ENCODE data around the gene CA12. TPM values are rescaled to one million over a fixed set of nuclear protein-coding genes. Genes with fewer than 3 reads are reported as not detected.
"Not testable (repeated sequence)": the region's sequence is repeated elsewhere in the genome, so short reads cannot be mapped to it uniquely, and the experiment has no call there.

Gene CA12
- total RNA-seq, 2 donors from 2014 or later = 0.55 to 2.4 TPM

DNA sequence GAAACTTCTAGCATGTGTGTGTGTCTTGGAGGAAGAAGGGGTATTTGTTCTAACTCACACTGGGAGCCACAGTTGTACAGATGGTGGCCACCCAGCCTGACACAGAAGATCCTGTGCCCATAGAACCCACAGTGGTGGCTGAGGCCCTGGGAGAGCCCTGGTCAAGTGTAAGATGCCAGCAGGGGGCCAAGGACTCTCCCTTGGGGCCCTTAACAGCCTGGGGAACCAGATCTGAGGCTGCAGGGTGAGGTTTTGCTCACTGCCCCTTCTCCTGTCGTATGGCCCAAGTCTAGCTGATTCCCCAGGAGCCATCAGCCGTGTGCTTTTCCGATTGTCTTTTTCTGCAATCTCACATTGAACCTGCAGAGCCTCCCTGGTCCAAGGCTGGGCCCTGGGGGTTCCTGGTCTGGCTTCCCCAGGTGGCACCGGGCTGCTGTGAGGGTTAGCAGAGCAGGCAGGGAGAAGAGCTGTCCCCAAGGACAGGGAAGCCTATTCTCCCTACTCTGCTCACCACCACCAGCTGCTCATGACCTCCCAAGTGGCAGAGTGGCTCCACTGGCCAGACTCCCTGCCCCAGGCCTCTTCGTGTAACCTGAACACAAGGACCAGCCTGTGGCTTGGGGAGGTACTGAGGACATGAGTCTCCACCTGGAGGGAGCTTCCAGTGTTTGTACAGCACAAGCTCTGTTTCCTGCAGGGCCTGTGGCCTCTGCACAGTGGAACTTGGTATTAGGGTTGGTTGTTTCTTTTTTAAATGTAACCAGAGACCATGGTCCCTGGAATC lies 51.9 kb downstream of the CA12 start:
- H3K27me3 Mint-ChIP-seq (ENCODE audit: low read depth) = peaks cover 7% of the 10 kb centered on the region
- ATAC-seq (replicated peaks in 1 of 2) (no peak), DNase-seq (no peak)
- H3K27ac Mint-ChIP-seq = no peak overlapping the region
- no peaks in the 10 kb centered on the region for H3K36me3 Mint-ChIP-seq (ENCODE audit: insufficient read depth in 2 of 2)
- H3K4me1 Mint-ChIP-seq (ENCODE audit: low read depth) = peaks cover 19% of the 10 kb centered on the region
- H3K4me3 Mint-ChIP-seq = no peak overlapping the region
- no peaks in the 10 kb centered on the region for H3K9me3 Mint-ChIP-seq

DNA sequence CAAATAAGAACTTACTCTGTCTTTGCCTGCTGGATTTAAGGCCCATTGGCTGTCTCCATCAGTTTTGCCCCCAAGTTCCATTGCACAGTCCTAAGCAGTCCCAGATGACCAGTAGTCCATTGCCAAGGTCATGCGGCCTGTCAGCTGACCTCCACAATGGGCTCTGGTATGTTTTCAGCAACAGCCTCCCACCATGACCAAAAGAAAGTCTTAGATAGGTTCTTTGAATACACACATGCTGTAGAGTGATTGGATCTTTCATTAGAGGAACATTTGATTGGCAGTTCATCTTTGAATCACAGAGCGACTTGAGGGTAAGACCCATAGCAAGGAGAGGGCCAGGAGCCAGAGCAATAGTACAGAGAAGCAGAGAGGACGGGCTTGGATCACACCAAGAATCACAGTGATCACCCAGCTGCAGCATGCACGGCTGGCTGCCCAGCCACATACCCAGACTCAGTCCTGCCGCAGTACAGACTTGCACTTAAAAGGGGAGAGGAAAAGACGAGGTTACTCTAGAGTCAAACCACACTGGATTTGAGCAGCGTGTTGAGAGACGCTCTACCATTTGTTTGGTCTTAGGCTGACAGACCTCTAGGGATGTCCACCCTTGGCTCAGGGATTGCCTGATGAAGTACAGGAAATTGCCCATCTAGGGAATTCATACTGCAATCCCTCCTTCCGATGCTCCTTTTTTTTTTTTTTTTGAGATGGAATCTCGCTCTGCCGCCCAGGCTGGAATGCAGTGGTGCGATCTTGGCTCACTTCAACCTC lies 53.8 kb downstream of the CA12 start:
- no peaks in the 10 kb centered on the region for H3K36me3 Mint-ChIP-seq (ENCODE audit: insufficient read depth in 2 of 2)
- no peak overlapping the region for H3K27ac Mint-ChIP-seq
- H3K27me3 Mint-ChIP-seq (ENCODE audit: low read depth) = peaks cover 4% of the 10 kb centered on the region
- peaks cover 36% of the 10 kb centered on the region for H3K4me1 Mint-ChIP-seq (ENCODE audit: low read depth)
- no peak for ATAC-seq (replicated peaks in 1 of 2)
- no peaks in the 10 kb centered on the region for H3K9me3 Mint-ChIP-seq
- no peak overlapping the region for H3K4me3 Mint-ChIP-seq
- no peak for DNase-seq

DNA sequence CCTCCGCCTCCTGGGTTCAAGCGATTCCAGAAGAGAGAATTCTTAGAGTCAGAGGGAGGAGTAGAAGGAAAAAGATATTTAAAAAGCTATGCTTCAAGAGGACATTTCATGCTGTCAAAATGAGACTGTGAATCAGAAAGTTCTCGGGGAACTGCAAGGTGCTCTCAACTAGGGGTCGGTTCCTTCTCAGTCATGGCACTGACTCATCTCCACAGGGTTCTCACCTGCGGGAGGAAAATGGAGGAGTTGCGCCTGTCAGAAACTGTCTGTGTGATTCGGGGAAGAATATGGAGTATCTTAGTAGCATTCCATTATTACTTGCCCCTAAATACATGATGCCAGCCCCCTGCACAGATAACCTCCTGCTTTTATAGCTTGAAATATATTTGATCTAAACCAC lies 56.9 kb downstream of the CA12 start:
- Mint-ChIP-seq H3K4me1 (ENCODE audit: low read depth) (peaks cover 28% of the 10 kb centered on the region), H3K9me3 (no peaks in the 10 kb centered on the region), H3K27me3 (ENCODE audit: low read depth) (no peaks in the 10 kb centered on the region), H3K36me3 (ENCODE audit: insufficient read depth in 2 of 2) (no peaks in the 10 kb centered on the region), H3K27ac (no peak overlapping the region), H3K4me3 (peak overlapping the region in 1 of 2 donors; percentile 23)
- DNase-seq (peak; percentile 42 to 54), ATAC-seq (replicated peaks in 1 of 2) (peak; percentile 95 to 98)

DNA sequence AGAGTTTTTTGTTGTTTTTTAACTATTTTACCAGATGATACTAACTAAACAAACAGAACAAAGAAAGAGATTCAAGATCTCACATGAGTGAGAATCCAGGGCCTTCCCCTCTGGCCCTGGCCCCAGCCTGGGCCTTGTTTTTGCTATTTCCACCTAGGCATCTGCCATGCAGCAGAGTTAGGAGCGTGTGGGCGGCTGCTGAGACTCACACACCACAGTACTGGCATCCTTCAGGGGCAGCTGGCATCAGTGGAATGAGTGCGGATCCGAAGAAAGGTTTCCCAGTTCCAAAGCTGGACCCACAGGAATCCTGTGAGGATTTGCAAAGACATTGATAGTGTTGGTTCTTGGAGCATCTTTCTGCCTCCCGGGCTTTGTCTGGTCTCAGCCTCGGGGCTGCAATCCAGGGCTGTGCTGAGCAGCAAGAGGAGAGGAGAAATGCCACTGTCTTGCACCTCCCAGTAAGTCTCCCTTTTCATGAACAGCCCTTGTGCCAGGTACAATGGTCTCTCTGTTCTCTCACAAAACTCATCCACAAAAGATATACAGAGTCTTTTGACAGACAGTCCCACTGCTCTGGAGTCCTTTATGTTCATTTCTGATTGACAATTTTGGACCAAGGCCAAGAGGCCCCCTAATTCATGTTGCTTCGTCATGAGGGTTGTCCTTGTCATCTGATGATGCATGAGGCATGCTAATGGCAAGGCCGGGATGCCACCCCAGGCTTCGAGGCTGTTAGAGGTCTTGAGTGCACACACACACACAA lies 57.7 kb downstream of the CA12 start:
- peak; percentile 25 to 31 for ATAC-seq (replicated peaks in 1 of 2)
- Mint-ChIP-seq H3K9me3 (no peaks in the 10 kb centered on the region), H3K27me3 (ENCODE audit: low read depth) (no peaks in the 10 kb centered on the region), H3K36me3 (ENCODE audit: insufficient read depth in 2 of 2) (no peaks in the 10 kb centered on the region), H3K4me3 (no peak overlapping the region), H3K27ac (no peak overlapping the region), H3K4me1 (ENCODE audit: low read depth) (peaks cover 28% of the 10 kb centered on the region)
- peak in 1 of 2 donors; percentile 28 for DNase-seq

DNA sequence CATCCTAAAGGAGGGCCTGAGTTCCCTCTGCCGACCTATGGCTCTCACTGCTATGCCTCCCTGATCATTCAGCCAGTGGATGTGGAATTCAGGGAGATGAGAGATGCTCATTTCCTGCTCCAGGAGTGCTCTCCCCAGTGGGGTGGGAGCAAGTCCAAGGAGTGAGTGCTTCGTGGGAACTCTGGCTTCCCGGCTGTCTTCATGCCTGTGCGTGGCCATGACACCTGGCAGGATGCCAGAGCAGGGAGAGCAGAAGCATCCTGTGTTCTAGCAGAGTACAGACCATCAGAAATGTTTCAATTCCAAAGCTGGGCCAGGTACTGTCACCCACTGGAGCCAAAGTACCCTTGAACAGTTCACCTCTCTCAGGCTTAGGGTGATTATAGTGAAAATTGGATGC lies 59.1 kb downstream of the CA12 start:
- Mint-ChIP-seq H3K9me3 (no peaks in the 10 kb centered on the region), H3K36me3 (ENCODE audit: insufficient read depth in 2 of 2) (no peaks in the 10 kb centered on the region), H3K27ac (no peak overlapping the region), H3K27me3 (ENCODE audit: low read depth) (no peaks in the 10 kb centered on the region), H3K4me1 (ENCODE audit: low read depth) (peaks cover 28% of the 10 kb centered on the region), H3K4me3 (no peak overlapping the region)
- ATAC-seq (replicated peaks in 1 of 2) (no peak), DNase-seq (no peak)

DNA sequence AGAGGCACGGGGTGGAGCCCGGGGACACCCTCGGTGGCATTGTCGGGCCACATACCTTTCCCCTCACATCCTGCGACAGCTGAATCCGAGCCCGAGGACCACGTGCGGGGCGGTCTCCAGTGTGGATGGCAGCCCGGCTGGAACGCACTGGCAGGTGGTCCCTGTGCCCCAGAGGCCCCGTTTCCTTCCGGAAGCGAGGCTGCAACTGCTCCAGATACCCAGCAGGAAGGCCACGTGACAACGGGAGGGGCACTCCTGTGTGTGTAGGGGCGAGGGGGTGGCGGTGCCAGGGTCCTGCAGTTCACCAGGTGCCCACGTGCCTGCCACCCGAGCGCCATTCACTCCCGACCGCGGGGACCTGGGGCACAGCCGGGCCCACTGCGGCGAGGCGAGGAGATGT lies 60.2 kb downstream of the CA12 start:
- Mint-ChIP-seq H3K4me1 (ENCODE audit: low read depth) (peaks cover 28% of the 10 kb centered on the region), H3K27ac (no peak overlapping the region), H3K27me3 (ENCODE audit: low read depth) (no peaks in the 10 kb centered on the region), H3K4me3 (no peak overlapping the region), H3K9me3 (no peaks in the 10 kb centered on the region), H3K36me3 (ENCODE audit: insufficient read depth in 2 of 2) (no peaks in the 10 kb centered on the region)
- DNase-seq (no peak), ATAC-seq (replicated peaks in 1 of 2) (no peak)

DNA sequence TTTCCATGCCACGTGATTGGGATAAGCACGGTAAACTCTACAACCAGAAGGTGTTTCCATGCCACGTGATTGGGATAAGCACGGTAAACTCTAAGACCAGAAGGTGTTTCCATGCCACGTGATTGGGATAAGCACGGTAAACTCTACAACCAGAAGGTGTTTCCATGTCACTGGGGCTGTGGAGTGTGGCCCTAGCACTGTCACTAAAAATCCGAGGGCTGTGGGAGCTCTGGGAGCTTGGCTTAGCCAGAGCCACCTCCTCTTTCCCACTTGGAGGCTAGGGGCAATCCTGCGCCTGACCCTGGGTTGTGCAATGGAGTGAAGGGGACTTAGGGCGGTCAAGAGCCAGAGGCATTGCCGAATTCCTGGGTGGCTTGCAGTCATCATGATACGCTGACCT lies 60.7 kb downstream of the CA12 start:
- not testable (repeated sequence) for H3K27ac Mint-ChIP-seq; H3K9me3 Mint-ChIP-seq; H3K36me3 Mint-ChIP-seq (ENCODE audit: insufficient read depth in 2 of 2); DNase-seq; H3K27me3 Mint-ChIP-seq (ENCODE audit: low read depth); H3K4me3 Mint-ChIP-seq; ATAC-seq (replicated peaks in 1 of 2)
- H3K4me1 Mint-ChIP-seq (ENCODE audit: low read depth) = peaks cover 28% of the 10 kb centered on the region

DNA sequence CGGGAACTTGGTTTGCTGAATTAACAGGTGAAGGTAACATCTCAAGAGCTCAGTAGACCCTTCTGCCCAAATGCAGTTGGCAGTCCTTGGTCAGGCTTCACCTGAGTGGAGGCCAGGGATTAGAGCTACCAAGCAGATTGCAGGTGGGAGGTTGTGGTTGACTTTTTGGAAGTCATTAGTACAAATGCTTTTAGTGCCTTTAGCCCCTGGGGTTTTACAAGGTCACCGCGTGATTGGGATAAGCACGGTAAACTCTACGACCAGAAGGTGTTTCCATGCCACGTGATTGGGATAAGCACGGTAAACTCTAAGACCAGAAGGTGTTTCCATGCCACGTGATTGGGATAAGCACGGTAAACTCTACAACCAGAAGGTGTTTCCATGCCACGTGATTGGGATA lies 61.2 kb downstream of the CA12 start:
- not testable (repeated sequence) for H3K27ac Mint-ChIP-seq; H3K9me3 Mint-ChIP-seq; ATAC-seq (replicated peaks in 1 of 2); H3K36me3 Mint-ChIP-seq (ENCODE audit: insufficient read depth in 2 of 2); DNase-seq; H3K27me3 Mint-ChIP-seq (ENCODE audit: low read depth); H3K4me3 Mint-ChIP-seq
- peaks cover 24% of the 10 kb centered on the region for H3K4me1 Mint-ChIP-seq (ENCODE audit: low read depth)

DNA sequence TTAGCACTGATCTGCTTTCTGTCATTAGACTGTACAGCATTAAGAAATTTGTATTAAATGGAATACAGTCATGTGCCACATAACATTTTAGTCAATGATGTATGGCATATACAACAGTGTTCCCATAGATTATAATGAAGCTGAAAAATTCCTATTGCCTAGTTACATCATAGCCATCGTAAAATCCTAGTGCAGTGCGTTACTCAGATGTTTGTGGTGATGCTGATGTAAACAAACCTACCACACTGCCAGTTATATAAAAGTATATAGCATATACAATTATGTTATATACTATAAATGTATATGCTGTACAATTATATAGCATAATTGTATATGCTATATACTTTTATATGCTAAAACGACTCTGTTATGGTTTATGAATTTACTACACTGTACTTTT lies 62.6 kb downstream of the CA12 start:
- H3K36me3 Mint-ChIP-seq (ENCODE audit: insufficient read depth in 2 of 2) = no peaks in the 10 kb centered on the region
- no peaks in the 10 kb centered on the region for H3K27me3 Mint-ChIP-seq (ENCODE audit: low read depth)
- peak overlapping the region; percentile 60 for H3K27ac Mint-ChIP-seq
- H3K4me3 Mint-ChIP-seq = no peak overlapping the region
- no peaks in the 10 kb centered on the region for H3K9me3 Mint-ChIP-seq
- DNase-seq (no peak), ATAC-seq (replicated peaks in 1 of 2) (no peak)
- H3K4me1 Mint-ChIP-seq (ENCODE audit: low read depth) = peaks cover 10% of the 10 kb centered on the region

DNA sequence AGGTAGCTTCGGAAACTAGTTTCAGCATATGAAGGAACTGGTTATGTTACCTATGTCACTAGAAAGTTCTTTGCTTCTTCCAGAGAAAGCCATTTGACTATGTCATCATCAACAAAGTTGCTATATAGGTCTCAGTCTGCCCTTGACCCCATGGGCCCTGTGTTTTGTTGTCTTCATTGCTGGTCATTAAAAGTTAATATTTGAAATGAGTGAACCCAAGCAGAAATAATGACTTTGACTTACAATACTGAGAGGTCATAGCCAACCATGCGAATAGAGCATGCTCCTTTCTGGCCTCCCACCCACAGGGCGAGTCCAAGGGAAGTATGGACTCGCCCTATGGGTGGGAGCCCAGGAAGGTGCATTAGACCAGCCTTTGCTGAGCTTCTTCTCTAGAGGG lies 63.3 kb downstream of the CA12 start:
- Mint-ChIP-seq H3K4me1 (ENCODE audit: low read depth) (peaks cover 5% of the 10 kb centered on the region), H3K9me3 (no peaks in the 10 kb centered on the region), H3K4me3 (no peak overlapping the region), H3K27me3 (ENCODE audit: low read depth) (no peaks in the 10 kb centered on the region), H3K27ac (no peak overlapping the region), H3K36me3 (ENCODE audit: insufficient read depth in 2 of 2) (no peaks in the 10 kb centered on the region)
- ATAC-seq (replicated peaks in 1 of 2) (no peak), DNase-seq (no peak)

DNA sequence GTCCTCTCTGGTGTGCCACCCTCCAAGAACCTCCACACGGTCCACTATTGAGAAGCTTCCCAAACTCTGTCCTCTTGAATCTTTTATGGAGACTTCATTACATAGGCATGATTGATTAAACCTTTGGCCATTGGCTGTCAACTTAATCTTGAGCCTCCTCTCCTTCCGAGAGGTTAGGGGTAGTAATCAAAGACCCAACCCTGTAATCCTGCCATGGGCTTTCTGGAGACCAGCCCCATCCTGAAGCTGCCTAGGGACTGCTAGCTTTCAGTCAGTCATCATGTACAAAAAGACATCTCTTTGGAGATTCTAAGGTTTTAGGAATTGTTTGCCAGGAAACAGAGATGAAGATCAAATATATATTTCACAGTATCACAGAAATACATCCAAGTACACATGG lies 67.2 kb downstream of the CA12 start:
- ATAC-seq (replicated peaks in 1 of 2) = no peak
- Mint-ChIP-seq H3K4me1 (ENCODE audit: low read depth) (no peaks in the 10 kb centered on the region), H3K36me3 (ENCODE audit: insufficient read depth in 2 of 2) (no peaks in the 10 kb centered on the region), H3K4me3 (no peak overlapping the region), H3K27ac (no peak overlapping the region), H3K27me3 (ENCODE audit: low read depth) (no peaks in the 10 kb centered on the region), H3K9me3 (no peaks in the 10 kb centered on the region)
- DNase-seq = no peak

DNA sequence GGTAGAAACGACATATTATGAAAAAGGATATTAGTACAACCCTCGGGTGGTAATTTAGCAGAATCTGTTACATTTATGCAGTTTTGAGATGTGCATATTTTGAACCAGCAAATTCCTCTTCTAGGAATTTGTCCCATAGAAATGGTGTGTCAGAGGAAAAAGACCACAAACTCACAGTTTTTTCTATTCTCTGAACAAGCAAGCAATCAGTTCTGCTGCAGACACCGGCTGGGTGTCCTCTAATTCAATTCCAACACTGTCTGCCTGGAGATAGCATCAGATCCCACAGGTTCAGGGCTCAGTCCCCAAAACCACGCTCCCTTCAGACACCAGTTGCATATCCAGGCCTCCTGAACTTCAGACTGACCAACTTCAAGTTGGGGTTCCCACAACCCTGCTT lies 67.8 kb downstream of the CA12 start:
- DNase-seq = no peak
- H3K4me1 Mint-ChIP-seq (ENCODE audit: low read depth) = no peaks in the 10 kb centered on the region
- no peak overlapping the region for H3K4me3 Mint-ChIP-seq
- no peak for ATAC-seq (replicated peaks in 1 of 2)
- no peak overlapping the region for H3K27ac Mint-ChIP-seq
- no peaks in the 10 kb centered on the region for H3K9me3 Mint-ChIP-seq
- H3K27me3 Mint-ChIP-seq (ENCODE audit: low read depth) = no peaks in the 10 kb centered on the region
- no peaks in the 10 kb centered on the region for H3K36me3 Mint-ChIP-seq (ENCODE audit: insufficient read depth in 2 of 2)

DNA sequence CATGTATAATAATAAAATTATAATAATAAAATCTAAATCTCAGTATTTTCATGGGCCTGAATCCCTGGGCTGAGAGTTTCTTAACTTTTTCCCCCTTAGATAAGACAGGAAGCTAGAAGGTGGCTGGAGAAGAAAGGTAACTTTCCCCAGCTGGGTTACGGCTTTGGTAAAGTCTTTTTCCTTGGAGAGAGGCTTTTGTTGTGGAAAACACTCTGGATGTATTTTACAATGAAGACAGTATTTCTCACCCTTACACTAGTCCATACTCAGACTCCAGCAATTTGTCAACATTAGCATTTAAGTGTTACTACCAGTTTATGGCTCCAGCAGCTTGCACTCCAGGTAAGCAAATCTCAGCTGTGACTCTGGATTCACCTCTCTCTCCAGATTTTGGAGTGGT lies 69.4 kb downstream of the CA12 start:
- no peak overlapping the region for H3K4me3 Mint-ChIP-seq
- H3K27ac Mint-ChIP-seq = no peak overlapping the region

More for the DNA sequence above, 69.4 kb downstream of the CA12 start:
- ATAC-seq (replicated peaks in 1 of 2) (no peak), DNase-seq (no peak)
- Mint-ChIP-seq H3K36me3 (ENCODE audit: insufficient read depth in 2 of 2) (no peaks in the 10 kb centered on the region), H3K27me3 (ENCODE audit: low read depth) (no peaks in the 10 kb centered on the region), H3K9me3 (no peaks in the 10 kb centered on the region), H3K4me1 (ENCODE audit: low read depth) (no peaks in the 10 kb centered on the region)

All from activated T-cell treated with anti-CD3 and anti-CD28 coated beads, Interleukin-2, amount 50 U/mL, for 72 hours (primary cell).